NCI-H446 treated with DMSO at 0.1 percent for 48 hours (cell line): Measurements from ENCODE around the gene PTK7.

Experiments used
- DNase-seq: peaks from one replicate; lab custom pipeline; 2025; lab: John Stamatoyannopoulos, UW

Gene PTK7

DNA sequence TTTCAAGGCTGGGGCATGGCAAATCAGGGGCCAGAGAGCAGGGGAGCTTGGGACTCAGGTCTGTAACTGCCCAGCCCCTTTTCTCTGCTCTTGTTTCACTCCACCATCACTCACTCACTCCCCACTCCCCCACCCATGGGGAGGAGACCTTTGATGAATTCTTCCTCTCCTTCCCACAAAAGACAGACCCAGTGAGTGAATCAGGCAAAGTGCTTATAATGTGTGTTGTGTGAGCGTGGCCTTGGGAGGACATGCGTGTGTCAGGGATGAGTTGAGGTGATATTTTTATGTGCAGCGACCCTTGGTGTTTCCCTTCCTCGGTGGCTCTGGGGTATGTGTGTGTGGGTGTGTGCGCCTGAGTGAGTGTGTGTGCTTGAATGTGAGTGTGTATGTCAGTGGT is 104.9 kb downstream of the PTK7 start:
- DNase-seq = no peak

DNA sequence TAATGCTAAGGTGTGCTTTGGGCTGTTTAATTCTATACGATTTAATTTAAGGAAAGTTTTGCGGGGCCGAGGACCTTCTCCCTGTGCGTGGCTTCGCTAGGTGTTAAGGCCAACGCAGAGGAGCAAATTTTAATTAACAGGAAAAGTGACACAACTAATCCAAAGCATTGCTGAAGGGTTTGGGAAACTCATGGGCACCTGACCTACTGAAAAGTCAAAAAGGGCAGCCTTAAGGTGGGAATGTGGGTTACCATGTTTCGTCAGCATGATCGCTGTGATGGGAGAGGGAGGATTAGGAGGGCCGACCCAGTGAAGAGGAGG is 105.5 kb downstream of the PTK7 start:
- DNase-seq = no peak

DNA sequence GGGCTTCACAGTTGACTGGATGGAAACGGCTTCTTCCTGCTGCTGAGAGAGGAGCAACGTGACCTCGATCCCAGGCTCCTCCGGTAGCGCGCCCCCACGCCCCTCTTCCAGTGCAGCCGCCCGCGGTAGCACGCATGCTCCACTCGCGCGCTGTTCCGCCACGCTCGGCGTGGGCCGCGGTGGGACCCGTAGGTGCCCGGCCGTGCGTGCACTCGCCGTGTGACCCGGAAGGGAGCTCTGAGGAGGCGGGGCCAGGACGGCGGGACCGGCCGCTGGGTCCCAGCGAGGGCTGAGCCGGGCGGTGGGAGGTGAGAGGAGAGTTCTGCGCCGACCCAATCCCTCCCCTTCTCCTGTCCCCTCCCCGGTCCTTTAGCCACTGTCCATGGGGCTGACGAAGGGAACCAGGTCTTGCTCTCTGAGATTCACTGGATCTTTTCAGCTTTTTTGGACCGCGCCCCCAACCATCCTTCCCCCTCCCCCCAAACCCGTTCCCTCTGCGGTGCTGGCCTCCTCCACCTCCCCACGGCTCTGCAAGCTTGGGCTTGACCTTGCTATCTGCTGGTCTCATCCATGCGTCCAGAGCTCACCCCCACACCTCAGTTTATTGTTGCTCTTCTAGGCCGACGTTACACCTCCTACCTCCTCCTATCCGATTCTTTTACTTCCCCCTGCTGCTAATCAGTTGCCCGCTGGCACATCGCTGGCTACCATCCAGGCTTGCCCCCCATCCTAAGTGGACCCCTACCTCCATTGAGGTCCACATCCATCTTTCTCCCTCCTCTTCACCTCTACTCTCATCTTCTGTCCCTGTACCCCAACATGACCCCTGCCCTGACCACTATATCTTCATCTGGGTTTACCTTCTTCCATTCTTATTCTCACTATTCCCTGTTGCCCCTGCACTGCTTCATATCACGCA is 106.1 kb downstream of the PTK7 start, which contains the start of gene CUL9:
CUL9 (plus strand) TSS at position 255 of the 919 bp plus-strand sequence. CDS start 2,115 bp downstream, outside the sequence.
- DNase-seq = no peak

GRCh38 chr6:43183441-43183840 is 107.3 kb downstream of the PTK7 start:
- no peak for DNase-seq

GRCh38 chr6:43184268-43184985 is 108.3 kb downstream of the PTK7 start:
- no peak for DNase-seq

DNA sequence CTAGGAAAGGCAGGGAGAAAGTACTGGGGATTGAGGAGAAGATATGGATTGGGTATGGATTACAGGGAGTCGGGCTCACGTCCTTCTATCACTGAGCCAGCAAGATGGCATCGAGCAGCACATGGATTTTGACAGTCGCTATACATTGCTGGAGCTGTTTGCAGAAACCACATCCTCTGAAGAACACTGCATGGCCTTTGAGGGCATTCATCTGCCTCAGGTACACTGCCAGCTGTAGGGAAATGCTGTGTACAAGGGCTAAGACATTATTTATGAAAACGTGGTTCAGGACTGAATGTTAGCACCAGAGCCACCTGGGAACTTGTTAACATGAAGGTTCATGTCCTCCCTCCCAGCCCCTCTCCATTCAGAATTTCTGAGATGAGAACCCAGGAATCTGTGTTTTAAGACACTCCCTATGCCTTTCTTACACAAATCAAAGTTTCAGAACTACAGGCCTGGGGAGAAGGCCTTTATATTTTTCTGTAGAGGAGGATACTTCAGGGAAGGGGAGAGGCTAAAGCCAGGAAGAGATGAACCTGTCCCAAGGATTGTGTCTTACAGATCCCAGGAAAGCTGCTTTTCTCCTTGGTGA is 109.4 kb downstream of the PTK7 start:
- DNase-seq = no peak

- no peak for DNase-seq
These were observed 109.9 kb downstream of the PTK7 start for GRCh38 chr6:43186019-43186418.

DNA sequence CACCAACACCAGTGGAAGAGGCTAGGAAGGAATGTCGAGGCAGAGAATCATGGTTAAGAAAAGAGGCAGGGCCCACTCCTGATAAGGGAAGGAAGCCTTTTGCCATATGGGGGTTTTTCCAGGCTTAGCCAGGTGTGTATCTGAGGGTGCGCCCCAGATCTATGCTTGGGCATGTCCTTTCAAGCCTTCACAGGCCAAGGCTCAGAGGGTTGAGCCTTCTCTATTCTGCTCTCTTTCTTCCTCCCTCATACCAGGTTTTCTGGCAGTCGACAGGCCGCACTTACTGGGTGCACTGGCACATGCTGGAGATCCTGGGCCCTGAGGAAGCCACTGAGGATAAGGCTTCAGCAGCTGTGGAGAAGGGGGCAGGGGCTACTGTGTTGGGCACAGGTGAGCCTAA is 110.6 kb downstream of the PTK7 start:
- no peak for DNase-seq

GRCh38 chr6:43187821-43188220 is 111.7 kb downstream of the PTK7 start:
- DNase-seq = no peak

- DNase-seq = no peak
These were observed 112.3 kb downstream of the PTK7 start for GRCh38 chr6:43188426-43188825.

- DNase-seq = no peak
These were observed 113.7 kb downstream of the PTK7 start for GRCh38 chr6:43189776-43190304.

- DNase-seq = no peak
These were observed 116.8 kb downstream of the PTK7 start for GRCh38 chr6:43192911-43193310.

DNA sequence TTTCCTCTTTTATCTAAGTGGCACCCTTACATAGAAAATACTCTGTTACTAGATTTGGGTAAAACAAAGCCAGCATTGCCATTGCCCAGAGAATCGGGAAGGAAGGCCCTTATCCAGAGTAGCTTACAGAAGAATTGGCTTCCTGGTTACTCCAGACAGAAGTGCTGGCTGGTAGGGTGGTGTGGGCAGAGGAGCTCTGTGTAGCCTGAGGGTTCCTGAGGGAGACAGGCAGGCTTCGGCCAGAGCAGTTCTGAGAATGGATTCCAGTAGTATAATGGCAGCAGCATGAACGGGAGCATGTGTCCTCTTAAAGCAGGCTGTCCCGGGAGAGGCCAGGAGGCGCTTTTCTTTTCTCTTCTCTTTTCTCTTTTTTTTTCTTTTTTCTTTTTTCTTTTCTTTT is 117.8 kb downstream of the PTK7 start:
- DNase-seq = no peak

GRCh38 chr6:43196337-43196736 is 120.2 kb downstream of the PTK7 start:
- no peak for DNase-seq

- no peak for DNase-seq
These were observed 123.8 kb downstream of the PTK7 start for GRCh38 chr6:43199912-43200311.

DNA sequence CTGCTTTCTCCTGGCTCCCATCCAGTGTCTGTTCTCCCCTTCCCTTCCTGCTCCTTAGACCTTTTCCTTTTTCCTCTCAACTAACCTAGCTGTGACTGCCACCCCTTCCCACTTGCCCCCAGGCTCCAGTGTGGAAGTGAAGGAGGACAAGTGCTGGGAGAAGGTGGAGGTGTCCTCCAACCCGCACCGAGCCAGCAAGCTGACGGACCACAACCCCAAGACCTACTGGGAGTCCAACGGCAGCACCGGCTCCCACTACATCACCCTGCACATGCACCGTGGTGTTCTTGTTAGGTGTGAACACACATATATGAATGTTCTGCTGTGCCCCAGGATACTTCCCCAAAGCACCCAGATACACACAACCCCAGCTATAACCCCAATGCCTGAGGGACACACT is 124.4 kb downstream of the PTK7 start:
- DNase-seq = no peak

DNA sequence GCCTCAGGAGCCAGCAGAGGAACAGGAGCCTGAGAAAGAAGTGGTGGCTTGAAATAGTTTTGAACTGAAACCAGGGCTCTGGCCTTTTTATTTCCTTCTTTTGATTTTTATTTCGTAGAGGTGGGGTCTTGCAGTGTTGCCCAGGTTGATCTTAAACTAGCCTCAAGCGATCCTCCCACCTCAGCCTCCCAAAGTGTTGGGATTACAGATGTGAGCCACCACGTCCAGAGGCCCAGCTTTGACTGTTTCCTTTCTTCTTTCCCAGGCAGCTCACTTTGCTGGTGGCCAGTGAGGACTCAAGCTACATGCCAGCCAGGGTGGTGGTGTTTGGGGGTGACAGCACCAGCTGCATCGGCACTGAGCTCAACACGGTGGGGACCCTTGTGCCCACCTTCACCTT is 126.3 kb downstream of the PTK7 start:
- no peak for DNase-seq

- DNase-seq = no peak
These were observed 127.1 kb downstream of the PTK7 start for GRCh38 chr6:43203029-43203717.

GRCh38 chr6:43203718-43204095 is 127.6 kb downstream of the PTK7 start:
- no peak for DNase-seq

GRCh38 chr6:43204271-43205105 is 128.4 kb downstream of the PTK7 start:
- DNase-seq = no peak

- no peak for DNase-seq
These were observed 129.7 kb downstream of the PTK7 start for GRCh38 chr6:43205849-43206248.
